RWPE1 (cell line): ENCODE measurements around the gene RALA.

Source experiments
- CTCF ChIA-PET: fragments of 350-600 bp; sonication (Branson Sonifier 250); formaldehyde crosslinking; extraction: SDS; loops from one replicate; lab custom pipeline; 2021; lab: Yijun Ruan, JAX
- POLR2A ChIA-PET: fragments of 400-600 bp; formaldehyde crosslinking; extraction: SDS; loops from one replicate; lab custom pipeline; 2020; ENCODE audit warnings: antibody characterized with exemption; ENCODE audit not compliant: low non-redundant PET; lab: Yijun Ruan, JAX
- DNase-seq: peaks from one replicate; pipeline ENCODE4 v3.0.0; 2012; ENCODE audit warnings: low spot score
- H3K27ac ChIP-seq: fragments of 450-650 bp; 2 replicates; pipeline ENCODE4 v1.5.1; 2017
- CTCF ChIP-seq: fragments of 450-650 bp; conservative IDR thresholded peaks from 2 replicates; pipeline ENCODE4 v1.5.1; 2017; ENCODE audit warnings: low read depth, mild to moderate bottlenecking

RALA gene

GRCh38 chr7:39754326-39755120 is 131.2 kb downstream of the RALA start:
- no peak for TF ChIP-seq CTCF
- CTCF ChIA-PET, result interaction anchor here (0.6 kb wide), 1 partner anchor 407 kb away, joined by 3 read pairs; no protein-coding TSS in a partner anchor
- POLR2A ChIA-PET, result no interaction called here
- DNase-seq, result no peak
- H3K27ac ChIP-seq, result no peak overlapping the region

- DNase-seq, result no peak
- no peak overlapping the region for H3K27ac ChIP-seq
- ChIA-PET CTCF (no interaction called here), POLR2A (no interaction called here)
- TF ChIP-seq CTCF, result no peak
Observed at GRCh38 chr7:39757604-39758003, 134.2 kb downstream of the RALA start.
